ENCODE results near the gene LY86. TPM values are rescaled to one million over a fixed set of nuclear protein-coding genes. Genes with fewer than 3 reads are reported as not detected.
"Not testable (repeated sequence)": the region's sequence is repeated elsewhere in the genome, so short reads cannot be mapped to it uniquely, and the experiment has no call there.

LY86 gene
- total RNA-seq, 1 donor from 2014 or later, result not detected

DNA sequence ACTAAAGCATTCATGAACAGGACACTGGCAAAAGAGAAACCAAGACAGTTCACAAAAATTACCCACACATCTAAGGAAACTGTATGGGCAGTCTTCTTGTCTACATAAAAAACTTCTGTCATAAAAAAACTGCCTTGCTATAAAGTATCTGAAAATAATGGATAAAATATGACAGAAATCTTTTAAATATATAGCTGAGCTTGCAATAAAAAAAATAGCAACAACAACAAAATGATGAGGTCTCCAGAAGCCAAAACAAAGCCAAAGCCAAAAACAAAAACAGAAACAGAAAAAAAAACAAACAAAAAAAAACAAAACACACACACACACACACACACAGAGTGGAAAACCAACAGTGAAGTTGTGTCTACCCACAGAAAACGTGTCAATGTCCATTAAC lies 14.8 kb downstream of the LY86 start:
- H3K27me3 Mint-ChIP-seq, result no peaks in the 10 kb centered on the region
- H3K4me3 Mint-ChIP-seq (ENCODE audit: low read depth), result no peak overlapping the region
- H3K27ac Mint-ChIP-seq, result no peak overlapping the region
- no peaks in the 10 kb centered on the region for H3K9me3 Mint-ChIP-seq (ENCODE audit: low read depth)
- TF ChIP-seq, protein P1, sequence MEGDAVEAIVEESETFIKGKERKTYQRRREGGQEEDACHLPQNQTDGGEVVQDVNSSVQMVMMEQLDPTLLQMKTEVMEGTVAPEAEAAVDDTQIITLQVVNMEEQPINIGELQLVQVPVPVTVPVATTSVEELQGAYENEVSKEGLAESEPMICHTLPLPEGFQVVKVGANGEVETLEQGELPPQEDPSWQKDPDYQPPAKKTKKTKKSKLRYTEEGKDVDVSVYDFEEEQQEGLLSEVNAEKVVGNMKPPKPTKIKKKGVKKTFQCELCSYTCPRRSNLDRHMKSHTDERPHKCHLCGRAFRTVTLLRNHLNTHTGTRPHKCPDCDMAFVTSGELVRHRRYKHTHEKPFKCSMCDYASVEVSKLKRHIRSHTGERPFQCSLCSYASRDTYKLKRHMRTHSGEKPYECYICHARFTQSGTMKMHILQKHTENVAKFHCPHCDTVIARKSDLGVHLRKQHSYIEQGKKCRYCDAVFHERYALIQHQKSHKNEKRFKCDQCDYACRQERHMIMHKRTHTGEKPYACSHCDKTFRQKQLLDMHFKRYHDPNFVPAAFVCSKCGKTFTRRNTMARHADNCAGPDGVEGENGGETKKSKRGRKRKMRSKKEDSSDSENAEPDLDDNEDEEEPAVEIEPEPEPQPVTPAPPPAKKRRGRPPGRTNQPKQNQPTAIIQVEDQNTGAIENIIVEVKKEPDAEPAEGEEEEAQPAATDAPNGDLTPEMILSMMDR (IDR thresholded peaks at IDR 0.05; ENCODE audit: unreplicated experiment), result no peak
- no peak for DNase-seq (ENCODE audit: low spot score, unreplicated experiment)
- no peaks in the 10 kb centered on the region for H3K36me3 Mint-ChIP-seq (ENCODE audit: insufficient read depth)
- H3K4me1 Mint-ChIP-seq (ENCODE audit: low read depth), result peaks cover 5% of the 10 kb centered on the region

- peaks cover 5% of the 10 kb centered on the region for H3K4me1 Mint-ChIP-seq (ENCODE audit: low read depth)
- no peaks in the 10 kb centered on the region for H3K27me3 Mint-ChIP-seq
- H3K36me3 Mint-ChIP-seq (ENCODE audit: insufficient read depth), result no peaks in the 10 kb centered on the region
- no peaks in the 10 kb centered on the region for H3K9me3 Mint-ChIP-seq (ENCODE audit: low read depth)
- TF ChIP-seq, protein P1 (IDR thresholded peaks at IDR 0.05; ENCODE audit: unreplicated experiment), result no peak
- no peak overlapping the region for H3K27ac Mint-ChIP-seq
- no peak for DNase-seq (ENCODE audit: low spot score, unreplicated experiment)
- H3K4me3 Mint-ChIP-seq (ENCODE audit: low read depth), result no peak overlapping the region
These were observed 15.5 kb downstream of the LY86 start for GRCh38 chr6:6604015-6604414.

- Mint-ChIP-seq H3K4me1 (ENCODE audit: low read depth) (peaks cover 5% of the 10 kb centered on the region), H3K27me3 (no peaks in the 10 kb centered on the region)
These were observed 16.0 kb downstream of the LY86 start for GRCh38 chr6:6604566-6604965.

GRCh38 chr6:6605873-6606272 lies 17.4 kb downstream of the LY86 start:
- H3K4me3 Mint-ChIP-seq (ENCODE audit: low read depth), result no peak overlapping the region
- H3K27me3 Mint-ChIP-seq, result no peaks in the 10 kb centered on the region
- DNase-seq (ENCODE audit: low spot score, unreplicated experiment), result no peak
- TF ChIP-seq, protein P1 (IDR thresholded peaks at IDR 0.05; ENCODE audit: unreplicated experiment), result no peak
- H3K9me3 Mint-ChIP-seq (ENCODE audit: low read depth), result no peaks in the 10 kb centered on the region
- no peak overlapping the region for H3K27ac Mint-ChIP-seq
- peaks cover 2% of the 10 kb centered on the region for H3K4me1 Mint-ChIP-seq (ENCODE audit: low read depth)
- H3K36me3 Mint-ChIP-seq (ENCODE audit: insufficient read depth), result no peaks in the 10 kb centered on the region

More at GRCh38 chr6:6604566-6604965, 16.0 kb downstream of the LY86 start:
- TF ChIP-seq, protein P1 (IDR thresholded peaks at IDR 0.05; ENCODE audit: unreplicated experiment), result no peak
- no peak overlapping the region for H3K27ac Mint-ChIP-seq
- H3K9me3 Mint-ChIP-seq (ENCODE audit: low read depth), result no peaks in the 10 kb centered on the region
- H3K4me3 Mint-ChIP-seq (ENCODE audit: low read depth), result no peak overlapping the region
- no peak for DNase-seq (ENCODE audit: low spot score, unreplicated experiment)
- no peaks in the 10 kb centered on the region for H3K36me3 Mint-ChIP-seq (ENCODE audit: insufficient read depth)

GRCh38 chr6:6606391-6607030 lies 18.0 kb downstream of the LY86 start:
- H3K4me1 Mint-ChIP-seq (ENCODE audit: low read depth); DNase-seq (ENCODE audit: low spot score, unreplicated experiment); H3K27ac Mint-ChIP-seq; H3K9me3 Mint-ChIP-seq (ENCODE audit: low read depth); H3K4me3 Mint-ChIP-seq (ENCODE audit: low read depth); H3K27me3 Mint-ChIP-seq; H3K36me3 Mint-ChIP-seq (ENCODE audit: insufficient read depth): not testable (repeated sequence)

GRCh38 chr6:6609450-6609849 lies 20.9 kb downstream of the LY86 start:
- Mint-ChIP-seq H3K27ac (no peak overlapping the region), H3K36me3 (ENCODE audit: insufficient read depth) (no peaks in the 10 kb centered on the region), H3K27me3 (peaks cover 2% of the 10 kb centered on the region), H3K4me1 (ENCODE audit: low read depth) (no peaks in the 10 kb centered on the region), H3K9me3 (ENCODE audit: low read depth) (no peaks in the 10 kb centered on the region), H3K4me3 (ENCODE audit: low read depth) (no peak overlapping the region)
- TF ChIP-seq, protein P1 (IDR thresholded peaks at IDR 0.05; ENCODE audit: unreplicated experiment), result no peak
- DNase-seq (ENCODE audit: low spot score, unreplicated experiment), result no peak

Data from progenitor cell of endocrine pancreas (in vitro differentiated cells).